GM23338 (cell line): ENCODE data around the gene ZCCHC8.

Source experiments
- CREB1 ChIP-seq: fragments of 250-450 bp; sonication (Bioruptor Pico); IDR thresholded peaks from 2 replicates; pipeline ENCODE4 v1.5.0; 2020; ENCODE audit warnings: low read depth, mild to moderate bottlenecking, moderate library complexity
- CTCF ChIP-seq, 2 experiments: fragments of 200-600 bp in 1 of 2; sonication (generic) in 1 of 2; conservative IDR thresholded peaks; 2 replicates each; pipeline versions ENCODE4 v1.5.1 to v1.6.1; 2016 to 2017; ENCODE audit warnings: antibody characterized with exemption in 2 of 2, low read depth in 2 of 2, mild to moderate bottlenecking in 2 of 2, moderate library complexity in 1 of 2
- ETS1 ChIP-seq: IDR thresholded peaks from 2 replicates; pipeline ENCODE4 v1.6.1; 2016; ENCODE audit warnings: antibody characterized with exemption
- EZH2 ChIP-seq: fragments of 200-600 bp; sonication (generic); IDR thresholded peaks from one replicate; pipeline ENCODE4 v1.8.0; 2017; ENCODE audit warnings: antibody characterized with exemption, mild to moderate bottlenecking, low read depth; ENCODE audit not compliant: unreplicated experiment
- EZH2phosphoT487 ChIP-seq: fragments of 200-600 bp; sonication (generic); IDR thresholded peaks from one replicate; pipeline ENCODE4 v1.8.1; 2018; ENCODE audit warnings: antibody characterized with exemption; ENCODE audit not compliant: unreplicated experiment
- JUNB ChIP-seq: IDR thresholded peaks from one replicate; pipeline ENCODE4 v1.6.1; 2016; ENCODE audit warnings: antibody characterized with exemption; ENCODE audit not compliant: unreplicated experiment
- POLR2AphosphoS5 ChIP-seq: IDR thresholded peaks from 2 replicates; pipeline ENCODE4 v1.6.1; 2016; ENCODE audit warnings: antibody characterized with exemption, low read depth
- STAT1 ChIP-seq: IDR thresholded peaks from one replicate; pipeline ENCODE4 v1.6.1; 2016; ENCODE audit warnings: antibody characterized with exemption; ENCODE audit not compliant: unreplicated experiment
- TF ChIP-seq, protein P1 (sequence below): IDR thresholded peaks from one replicate; pipeline ENCODE4 v1.6.1; 2018; ENCODE audit warnings: antibody characterized with exemption; ENCODE audit not compliant: unreplicated experiment

DNA sequence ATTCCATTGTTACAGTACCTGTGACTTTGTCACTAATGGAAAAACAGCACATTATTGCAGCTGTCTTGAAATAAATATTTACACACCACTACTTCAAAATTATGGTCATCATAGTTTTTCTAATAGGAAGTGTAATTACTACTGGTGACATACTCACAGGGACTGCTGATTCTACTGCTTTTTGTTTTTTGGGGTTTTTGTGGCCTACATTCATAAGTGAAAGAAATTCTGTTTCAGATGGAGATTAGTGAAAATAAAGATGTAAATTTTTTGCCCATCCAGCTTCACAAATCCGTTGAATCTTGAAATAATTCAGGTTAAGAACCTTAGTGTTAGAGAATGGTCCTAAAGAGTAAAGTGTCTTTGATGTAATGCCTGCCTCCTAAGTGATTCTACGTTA lies 43.8 kb upstream of the ZCCHC8 start:
- TF ChIP-seq EZH2 (no peak), CTCF (conservative IDR thresholded peaks at IDR 0.05; ENCODE audit: low read depth in 2 of 2) (no peak), EZH2phosphoT487 (no peak), POLR2AphosphoS5 (no peak), STAT1 (no peak), JUNB (no peak), ETS1 (no peak), CREB1 (CRISPR knock-in tag) (no peak)
- TF ChIP-seq, protein P1, sequence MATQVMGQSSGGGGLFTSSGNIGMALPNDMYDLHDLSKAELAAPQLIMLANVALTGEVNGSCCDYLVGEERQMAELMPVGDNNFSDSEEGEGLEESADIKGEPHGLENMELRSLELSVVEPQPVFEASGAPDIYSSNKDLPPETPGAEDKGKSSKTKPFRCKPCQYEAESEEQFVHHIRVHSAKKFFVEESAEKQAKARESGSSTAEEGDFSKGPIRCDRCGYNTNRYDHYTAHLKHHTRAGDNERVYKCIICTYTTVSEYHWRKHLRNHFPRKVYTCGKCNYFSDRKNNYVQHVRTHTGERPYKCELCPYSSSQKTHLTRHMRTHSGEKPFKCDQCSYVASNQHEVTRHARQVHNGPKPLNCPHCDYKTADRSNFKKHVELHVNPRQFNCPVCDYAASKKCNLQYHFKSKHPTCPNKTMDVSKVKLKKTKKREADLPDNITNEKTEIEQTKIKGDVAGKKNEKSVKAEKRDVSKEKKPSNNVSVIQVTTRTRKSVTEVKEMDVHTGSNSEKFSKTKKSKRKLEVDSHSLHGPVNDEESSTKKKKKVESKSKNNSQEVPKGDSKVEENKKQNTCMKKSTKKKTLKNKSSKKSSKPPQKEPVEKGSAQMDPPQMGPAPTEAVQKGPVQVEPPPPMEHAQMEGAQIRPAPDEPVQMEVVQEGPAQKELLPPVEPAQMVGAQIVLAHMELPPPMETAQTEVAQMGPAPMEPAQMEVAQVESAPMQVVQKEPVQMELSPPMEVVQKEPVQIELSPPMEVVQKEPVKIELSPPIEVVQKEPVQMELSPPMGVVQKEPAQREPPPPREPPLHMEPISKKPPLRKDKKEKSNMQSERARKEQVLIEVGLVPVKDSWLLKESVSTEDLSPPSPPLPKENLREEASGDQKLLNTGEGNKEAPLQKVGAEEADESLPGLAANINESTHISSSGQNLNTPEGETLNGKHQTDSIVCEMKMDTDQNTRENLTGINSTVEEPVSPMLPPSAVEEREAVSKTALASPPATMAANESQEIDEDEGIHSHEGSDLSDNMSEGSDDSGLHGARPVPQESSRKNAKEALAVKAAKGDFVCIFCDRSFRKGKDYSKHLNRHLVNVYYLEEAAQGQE = no peak
